Loucy (cell line): ENCODE data around the gene GPM6B.

Experiments
- EZH2phosphoT487 ChIP-seq: fragments of 200-600 bp; IDR thresholded peaks from 2 replicates; pipeline ENCODE4 v1.6.1; 2018; ENCODE audit warnings: antibody characterized with exemption, mild to moderate bottlenecking, moderate library complexity, borderline replicate concordance
- TF ChIP-seq, protein P1 (sequence below): fragments of 200-600 bp; sonication (generic); conservative IDR thresholded peaks from 2 replicates; pipeline ENCODE4 v1.5.1; 2014; ENCODE audit warnings: mild to moderate bottlenecking, antibody characterized with exemption, low read length

- TF ChIP-seq, protein P1, sequence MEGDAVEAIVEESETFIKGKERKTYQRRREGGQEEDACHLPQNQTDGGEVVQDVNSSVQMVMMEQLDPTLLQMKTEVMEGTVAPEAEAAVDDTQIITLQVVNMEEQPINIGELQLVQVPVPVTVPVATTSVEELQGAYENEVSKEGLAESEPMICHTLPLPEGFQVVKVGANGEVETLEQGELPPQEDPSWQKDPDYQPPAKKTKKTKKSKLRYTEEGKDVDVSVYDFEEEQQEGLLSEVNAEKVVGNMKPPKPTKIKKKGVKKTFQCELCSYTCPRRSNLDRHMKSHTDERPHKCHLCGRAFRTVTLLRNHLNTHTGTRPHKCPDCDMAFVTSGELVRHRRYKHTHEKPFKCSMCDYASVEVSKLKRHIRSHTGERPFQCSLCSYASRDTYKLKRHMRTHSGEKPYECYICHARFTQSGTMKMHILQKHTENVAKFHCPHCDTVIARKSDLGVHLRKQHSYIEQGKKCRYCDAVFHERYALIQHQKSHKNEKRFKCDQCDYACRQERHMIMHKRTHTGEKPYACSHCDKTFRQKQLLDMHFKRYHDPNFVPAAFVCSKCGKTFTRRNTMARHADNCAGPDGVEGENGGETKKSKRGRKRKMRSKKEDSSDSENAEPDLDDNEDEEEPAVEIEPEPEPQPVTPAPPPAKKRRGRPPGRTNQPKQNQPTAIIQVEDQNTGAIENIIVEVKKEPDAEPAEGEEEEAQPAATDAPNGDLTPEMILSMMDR, result peak; percentile 24; the same call in 1 of the 2 replicates
- no peak for TF ChIP-seq EZH2phosphoT487
Measured at GRCh38 chrX:13852001-13852695, 35.3 kb upstream of the GPM6B start.
